Smooth muscle cell of the brain vasculature (primary cell): ENCODE data around the gene MXI1.
A peak's percentile ranks its signal among the peaks of the same experiment; 100 is the strongest.
"Not testable (repeated sequence)": the region's sequence is repeated elsewhere in the genome, so short reads cannot be mapped to it uniquely, and the experiment has no call there.

Source experiments
- DNase-seq: peaks from one replicate; pipeline ENCODE4 v3.0.0-alpha.2; 2012; ENCODE audit warnings: low read depth, low spot score

MXI1 gene

GRCh38 chr10:110181911-110182310, 25.5 kb upstream of the MXI1 start:
- DNase-seq, result no peak

- DNase-seq, result no peak
These were observed 23.0 kb upstream of the MXI1 start for GRCh38 chr10:110184398-110184797.

- not testable (repeated sequence) for DNase-seq
These were observed 21.7 kb upstream of the MXI1 start for GRCh38 chr10:110185646-110186182.

GRCh38 chr10:110190170-110190569, 17.2 kb upstream of the MXI1 start:
- DNase-seq, result no peak

DNA sequence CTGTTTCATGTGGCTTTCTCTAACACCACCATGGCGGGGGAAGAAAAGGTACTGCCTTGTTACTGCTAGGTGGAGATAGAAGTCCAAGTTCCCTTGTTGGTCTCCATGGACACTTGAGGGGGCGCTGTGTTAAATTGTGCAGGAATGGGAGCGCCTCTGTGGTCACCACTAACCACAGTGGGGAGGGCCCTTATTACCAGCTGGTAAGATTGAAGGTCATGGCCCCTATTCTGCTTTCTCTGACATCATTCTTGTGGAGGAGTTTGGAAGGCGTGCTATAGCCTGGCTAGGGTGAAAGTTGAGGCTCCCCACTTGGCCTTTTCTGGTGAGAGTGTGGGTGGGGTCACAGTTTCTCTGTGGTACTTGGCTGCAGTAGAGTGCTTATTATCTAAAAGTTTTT, 14.9 kb upstream of the MXI1 start:
- DNase-seq, result no peak

DNA sequence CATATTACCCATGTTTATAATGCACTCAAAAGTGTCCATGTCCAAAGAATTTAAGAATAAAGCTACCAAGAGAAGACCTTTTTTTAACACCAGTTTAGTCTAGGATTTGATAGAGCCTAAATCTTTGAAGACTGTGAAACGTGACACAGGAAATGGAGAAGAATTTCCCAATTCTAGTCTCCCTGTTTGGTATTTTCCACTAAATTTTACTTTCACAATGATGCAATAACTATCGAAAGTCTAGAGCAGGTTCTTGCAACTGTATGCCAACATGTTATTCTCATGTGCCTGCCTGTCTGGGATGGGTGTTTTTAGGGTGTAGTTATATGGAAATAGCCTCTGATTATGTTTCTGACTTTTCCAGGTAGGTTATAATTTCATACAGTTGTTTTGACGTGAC, 6.9 kb upstream of the MXI1 start:
- DNase-seq, result no peak

DNA sequence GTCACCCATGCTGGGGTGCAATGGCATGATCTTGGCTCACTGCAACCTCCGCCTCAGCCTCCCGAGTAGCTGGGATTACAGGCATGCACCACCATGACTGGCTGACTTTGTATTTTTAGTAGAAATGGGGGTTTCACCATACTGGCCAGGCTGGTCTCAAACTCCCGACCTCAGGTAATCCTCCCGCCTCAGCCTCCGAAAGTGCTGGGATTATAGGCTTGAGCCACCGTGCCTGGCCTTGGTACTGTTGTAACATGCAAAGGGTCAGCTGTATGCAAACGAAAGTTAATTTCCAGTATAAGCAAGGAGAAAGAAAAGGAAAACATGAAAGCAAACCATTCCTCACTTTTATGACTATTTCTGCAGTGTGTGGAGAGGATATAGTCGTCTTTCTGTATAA, 6.4 kb upstream of the MXI1 start:
- DNase-seq, result not testable (repeated sequence)

GRCh38 chr10:110203500-110204455, 3.6 kb upstream of the MXI1 start:
- DNase-seq, result no peak

DNA sequence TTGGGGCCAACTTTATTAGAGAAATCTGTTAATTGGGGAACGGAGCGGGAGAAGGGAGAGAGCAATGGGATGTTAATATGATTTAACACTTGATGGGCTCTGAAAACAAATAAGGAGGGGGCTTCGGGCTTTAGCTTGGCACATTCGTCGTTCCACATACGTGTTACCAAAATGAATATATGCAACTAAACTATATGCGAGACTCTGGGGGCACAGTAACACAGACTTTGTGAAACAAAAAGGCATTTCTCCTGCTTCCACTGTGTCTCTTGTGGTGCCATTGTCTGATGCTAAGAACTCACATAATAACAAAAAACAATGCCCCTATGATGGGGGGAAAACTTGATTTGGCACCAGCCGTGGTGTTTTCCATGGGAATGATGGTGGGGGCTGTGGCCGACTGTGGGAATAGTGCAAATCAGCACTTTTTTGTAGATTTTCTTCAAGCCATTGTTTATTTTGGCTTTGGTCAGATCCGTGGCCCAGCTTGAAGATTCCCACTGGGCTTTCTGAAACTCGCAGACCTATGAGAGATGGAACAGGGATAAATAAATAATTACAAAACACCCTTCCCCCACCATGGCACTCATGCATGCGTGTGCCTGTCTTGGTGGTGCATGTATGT, 2.2 kb upstream of the MXI1 start:
- DNase-seq, result no peak

- DNase-seq, result no peak
These were observed 604 bp downstream of the MXI1 start for GRCh38 chr10:110207805-110208613.

DNA sequence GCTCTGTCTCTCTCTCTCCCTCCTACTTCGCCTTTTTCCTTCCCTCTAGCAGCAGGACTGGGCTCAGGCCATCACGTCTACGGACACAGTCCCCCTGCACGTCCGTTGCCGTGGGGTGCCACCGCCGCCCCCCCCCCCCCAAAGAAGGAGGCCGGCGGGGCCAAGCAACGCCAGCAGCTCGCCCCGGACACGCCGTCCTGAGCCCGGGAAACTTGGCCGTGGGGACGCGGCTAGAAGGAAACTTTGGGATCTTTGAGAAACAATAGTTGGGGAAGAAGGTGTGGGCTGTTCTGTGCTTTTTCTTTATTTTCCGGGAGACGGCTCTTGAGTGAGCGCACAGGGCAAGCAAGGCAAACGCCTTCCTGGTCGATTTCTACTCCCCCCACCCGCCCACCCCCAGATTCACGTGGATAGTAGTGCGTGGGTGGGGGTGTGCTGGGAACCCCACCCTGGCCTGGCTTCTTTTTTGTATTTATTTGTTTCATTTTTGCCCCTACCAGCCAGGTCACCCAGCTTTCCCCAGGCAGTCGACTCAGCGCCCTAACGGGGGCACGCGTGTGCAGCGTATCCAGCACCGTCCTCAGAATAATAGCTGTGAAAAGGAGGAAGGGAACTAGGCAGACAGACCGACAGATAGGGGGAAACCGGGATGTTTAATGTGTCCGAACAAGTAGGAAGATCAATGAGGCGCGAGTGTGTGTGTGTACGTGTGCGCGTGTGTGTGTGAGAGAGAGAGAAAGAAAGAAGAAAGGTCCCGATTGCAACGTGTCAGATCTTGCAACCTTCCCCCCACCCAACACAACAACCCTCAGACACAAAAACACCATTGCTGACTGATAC, 1.4 kb downstream of the MXI1 start:
- DNase-seq, result no peak

DNA sequence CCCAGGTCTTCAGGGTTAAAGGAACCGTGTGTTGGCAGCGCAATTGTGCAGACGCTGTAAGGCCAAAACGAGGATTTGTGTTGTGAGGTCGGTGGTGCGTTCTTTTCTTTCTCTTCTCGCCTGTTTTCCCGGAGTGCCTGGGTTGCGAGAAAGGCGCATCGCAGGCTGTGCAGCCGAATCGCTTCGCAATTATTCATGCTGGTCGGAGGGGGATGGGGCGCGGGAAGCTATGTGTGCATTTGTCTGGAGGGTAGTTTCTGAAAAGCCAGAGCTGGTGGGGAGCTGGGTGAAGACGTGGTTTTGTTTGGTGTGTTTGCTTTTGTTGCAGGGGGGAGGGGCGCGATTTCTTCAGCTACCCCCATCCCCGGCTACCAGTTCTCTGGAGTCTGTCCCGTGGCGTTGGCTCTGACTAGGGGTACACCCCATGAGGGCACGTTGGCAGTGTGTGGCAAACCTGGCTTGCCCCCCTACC, 2.1 kb downstream of the MXI1 start:
- DNase-seq, result no peak

GRCh38 chr10:110209926-110210673, 2.7 kb downstream of the MXI1 start:
- DNase-seq, result no peak

- peak; percentile 93 for DNase-seq
These were observed 3.5 kb downstream of the MXI1 start for GRCh38 chr10:110210674-110211464.

- no peak for DNase-seq
These were observed 4.0 kb downstream of the MXI1 start for GRCh38 chr10:110211465-110211843.

DNA sequence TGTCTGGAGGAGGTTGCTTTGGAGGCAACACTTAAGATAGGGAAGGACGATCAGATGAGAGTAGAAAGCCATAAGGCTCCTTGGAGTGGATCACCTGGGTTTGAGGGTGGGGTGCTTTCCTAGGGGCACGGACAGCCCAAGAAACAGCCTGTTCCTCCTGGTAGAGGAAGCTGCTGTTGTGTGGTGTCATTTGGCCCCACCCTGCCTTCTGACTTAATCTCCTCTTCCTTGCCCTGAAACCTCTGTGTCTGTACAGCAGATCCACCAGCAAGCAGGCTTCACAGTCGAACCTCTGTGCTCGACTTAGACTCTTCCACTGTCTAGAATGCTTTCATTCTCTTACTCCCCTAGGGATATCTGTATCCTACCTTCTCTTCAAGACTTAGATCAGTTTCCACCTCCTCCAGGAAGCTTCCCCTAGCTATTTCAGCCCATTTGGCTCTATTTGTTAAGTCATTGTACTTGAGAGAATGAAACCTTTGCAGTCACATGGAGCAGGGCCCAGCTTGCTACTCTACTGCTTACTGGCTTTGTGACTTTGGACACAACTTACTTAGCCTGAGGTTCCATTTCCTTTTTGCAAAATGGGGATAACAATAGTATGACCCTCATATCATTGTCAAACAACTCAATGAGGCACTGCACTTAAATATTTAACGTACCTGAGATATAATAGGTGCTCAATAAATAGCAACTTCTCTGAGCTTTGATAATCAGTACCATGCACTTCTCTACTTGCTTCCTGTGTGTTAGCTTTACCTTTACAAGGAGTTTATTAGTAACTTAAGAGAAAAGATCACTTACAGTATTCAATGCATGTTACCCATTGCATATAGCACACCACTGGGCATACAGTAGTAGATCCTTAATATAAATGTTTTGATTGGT, 5.0 kb downstream of the MXI1 start:
- DNase-seq, result no peak

GRCh38 chr10:110214371-110214826, 7.0 kb downstream of the MXI1 start:
- DNase-seq, result no peak
